ENCODE measurements around the gene PDZRN3. TPM values are rescaled to one million over a fixed set of nuclear protein-coding genes. Genes with fewer than 3 reads are reported as not detected.

The PDZRN3 gene
- total RNA-seq, 1 donor from 2014 or later = 19.8 TPM

GRCh38 chr3:73610493-73610892, 14.2 kb downstream of the PDZRN3 start:
- Mint-ChIP-seq H3K4me3 (ENCODE audit: unreplicated experiment) (no peak overlapping the region), H3K27me3 (ENCODE audit: low read depth, unreplicated experiment) (no peaks in the 10 kb centered on the region), H3K9me3 (ENCODE audit: unreplicated experiment) (no peaks in the 10 kb centered on the region), H3K4me1 (ENCODE audit: low read depth, unreplicated experiment) (peaks cover 81% of the 10 kb centered on the region), H3K36me3 (ENCODE audit: low read depth, unreplicated experiment) (peaks cover 9% of the 10 kb centered on the region), H3K27ac (ENCODE audit: unreplicated experiment) (peak overlapping the region; percentile 90)
- Histone ChIP-seq H3K27me3 (ENCODE audit: insufficient read depth, low read length) (no peaks in the 10 kb centered on the region), H3K4me1 (ENCODE audit: insufficient read depth, low read length) (no peaks in the 10 kb centered on the region), H4K20me1 (ENCODE audit: insufficient read depth, low read length) (no peaks in the 10 kb centered on the region), H3K4me3 (ENCODE audit: insufficient read depth, low read depth, low read length) (no peak overlapping the region), H3K36me3 (ENCODE audit: insufficient read depth, low read length) (no peaks in the 10 kb centered on the region), H3K4me2 (ENCODE audit: low read length) (no peak overlapping the region), H3K9me3 (ENCODE audit: insufficient read depth, low read depth, low read length) (no peaks in the 10 kb centered on the region), H3K9ac (ENCODE audit: low read length) (no peak overlapping the region), H3K79me2 (ENCODE audit: insufficient read depth, low read length) (peaks cover 21% of the 10 kb centered on the region), H3K27ac (ENCODE audit: low read depth, low read length) (no peak overlapping the region), H2AFZ (ENCODE audit: low read depth, low read length) (no peak overlapping the region)
- no peak for DNase-seq (ENCODE audit: low read depth)
- no peak for FAIRE-seq
- TF ChIP-seq CTCF (IDR thresholded peaks at IDR 0.05; ENCODE audit: insufficient read depth, low read depth, low read length) (no peak), EZH2 (IDR thresholded peaks at IDR 0.05; ENCODE audit: insufficient read depth, low read length) (no peak)

GRCh38 chr3:73609655-73610054, 15.1 kb downstream of the PDZRN3 start:
- FAIRE-seq (no peak), DNase-seq (ENCODE audit: low read depth) (no peak)
- no peaks in the 10 kb centered on the region for H3K9me3 Mint-ChIP-seq (ENCODE audit: unreplicated experiment)
- TF ChIP-seq EZH2 (IDR thresholded peaks at IDR 0.05; ENCODE audit: insufficient read depth, low read length) (no peak), CTCF (IDR thresholded peaks at IDR 0.05; ENCODE audit: insufficient read depth, low read depth, low read length) (no peak)
- Histone ChIP-seq H2AFZ (ENCODE audit: low read depth, low read length) (no peak overlapping the region), H3K4me2 (ENCODE audit: low read length) (no peak overlapping the region), H3K9me3 (ENCODE audit: insufficient read depth, low read depth, low read length) (no peaks in the 10 kb centered on the region), H3K9ac (ENCODE audit: low read length) (no peak overlapping the region), H3K36me3 (ENCODE audit: insufficient read depth, low read length) (no peaks in the 10 kb centered on the region), H4K20me1 (ENCODE audit: insufficient read depth, low read length) (no peaks in the 10 kb centered on the region), H3K27me3 (ENCODE audit: insufficient read depth, low read length) (no peaks in the 10 kb centered on the region), H3K27ac (ENCODE audit: low read depth, low read length) (no peak overlapping the region), H3K4me1 (ENCODE audit: insufficient read depth, low read length) (no peaks in the 10 kb centered on the region), H3K79me2 (ENCODE audit: insufficient read depth, low read length) (peaks cover 21% of the 10 kb centered on the region), H3K4me3 (ENCODE audit: insufficient read depth, low read depth, low read length) (no peak overlapping the region)
- H3K4me3 Mint-ChIP-seq (ENCODE audit: unreplicated experiment) = no peak overlapping the region
- H3K27ac Mint-ChIP-seq (ENCODE audit: unreplicated experiment) = peak overlapping the region; percentile 87
- H3K4me1 Mint-ChIP-seq (ENCODE audit: low read depth, unreplicated experiment) = peaks cover 76% of the 10 kb centered on the region
- H3K36me3 Mint-ChIP-seq (ENCODE audit: low read depth, unreplicated experiment) = peaks cover 9% of the 10 kb centered on the region
- H3K27me3 Mint-ChIP-seq (ENCODE audit: low read depth, unreplicated experiment) = no peaks in the 10 kb centered on the region

GRCh38 chr3:73609315-73609641, 15.5 kb downstream of the PDZRN3 start:
- H3K79me2 ChIP-seq (ENCODE audit: insufficient read depth, low read length) = peaks cover 21% of the 10 kb centered on the region
- peak overlapping the region; percentile 99 for H3K27ac Mint-ChIP-seq (ENCODE audit: unreplicated experiment)
- H3K9me3 Mint-ChIP-seq (ENCODE audit: unreplicated experiment) = no peaks in the 10 kb centered on the region

More at GRCh38 chr3:73609315-73609641, 15.5 kb downstream of the PDZRN3 start:
- no peak overlapping the region for H2AFZ ChIP-seq (ENCODE audit: low read depth, low read length)
- H3K27me3 ChIP-seq (ENCODE audit: insufficient read depth, low read length) = no peaks in the 10 kb centered on the region
- H3K27me3 Mint-ChIP-seq (ENCODE audit: low read depth, unreplicated experiment) = no peaks in the 10 kb centered on the region
- H3K27ac ChIP-seq (ENCODE audit: low read depth, low read length) = no peak overlapping the region
- no peak overlapping the region for H3K9ac ChIP-seq (ENCODE audit: low read length)
- no peaks in the 10 kb centered on the region for H3K4me1 ChIP-seq (ENCODE audit: insufficient read depth, low read length)
- no peaks in the 10 kb centered on the region for H4K20me1 ChIP-seq (ENCODE audit: insufficient read depth, low read length)
- peaks cover 72% of the 10 kb centered on the region for H3K4me1 Mint-ChIP-seq (ENCODE audit: low read depth, unreplicated experiment)
- H3K36me3 Mint-ChIP-seq (ENCODE audit: low read depth, unreplicated experiment) = peaks cover 9% of the 10 kb centered on the region
- TF ChIP-seq EZH2 (IDR thresholded peaks at IDR 0.05; ENCODE audit: insufficient read depth, low read length) = no peak
- TF ChIP-seq CTCF (IDR thresholded peaks at IDR 0.05; ENCODE audit: insufficient read depth, low read depth, low read length) = no peak
- no peaks in the 10 kb centered on the region for H3K9me3 ChIP-seq (ENCODE audit: insufficient read depth, low read depth, low read length)
- H3K4me2 ChIP-seq (ENCODE audit: low read length) = no peak overlapping the region
- no peak for DNase-seq (ENCODE audit: low read depth)
- H3K36me3 ChIP-seq (ENCODE audit: insufficient read depth, low read length) = no peaks in the 10 kb centered on the region
- FAIRE-seq = no peak
- H3K4me3 Mint-ChIP-seq (ENCODE audit: unreplicated experiment) = no peak overlapping the region
- no peak overlapping the region for H3K4me3 ChIP-seq (ENCODE audit: insufficient read depth, low read depth, low read length)

All from astrocyte (in vitro differentiated cells and primary cell).